PC-9 (cell line): ENCODE measurements around the gene LMOD3. TPM values are rescaled to one million over a fixed set of nuclear protein-coding genes. Genes with fewer than 3 reads are reported as not detected.

ENCODE experiments used
- Bru-seq: library from RNA; stranded (reverse); fragments of 400-500 nt; gene quantifications from one replicate; lab custom pipeline; 2021; lab: Mats Ljungman, UMichigan
- BruChase-seq, 2 experiments: library from RNA; stranded (reverse); fragments of 400-500 nt; gene quantifications; one replicate each; lab custom pipeline; 2021; lab: Mats Ljungman, UMichigan
- BruUV-seq: library from RNA; stranded (reverse); fragments of 400-500 nt; replicated peaks from 2 replicates; lab custom pipeline; 2021; lab: Mats Ljungman, UMichigan
- CTCF ChIA-PET: fragments of 300-600 bp; sonication (Branson Sonifier 250); formaldehyde crosslinking; loops from one replicate; lab custom pipeline; 2022; ENCODE audit warnings: antibody characterized with exemption; lab: Charles Lee
- POLR2A ChIA-PET: fragments of 300-600 bp; sonication (Branson Sonifier 250); formaldehyde crosslinking; loops from one replicate; lab custom pipeline; 2022; ENCODE audit warnings: antibody characterized with exemption; ENCODE audit not compliant: unreplicated experiment; lab: Charles Lee
- DNase-seq, 2 experiments: peaks; one replicate each; pipeline versions ENCODE4 v3.0.0 to v3.0.0-alpha.2; 2015 to 2022; ENCODE audit warnings: mixed read lengths in 1 of 2
- H2AFZ ChIP-seq: fragments of 200-600 bp; sonication (generic); 2 replicates; pipeline ENCODE4 v1.8.1; 2017; ENCODE audit warnings: antibody characterized with exemption
- H3F3A ChIP-seq: fragments of 200-600 bp; sonication (generic); 2 replicates; pipeline ENCODE4 v1.8.1; 2017; ENCODE audit warnings: antibody characterized with exemption, mild to moderate bottlenecking, low read depth; ENCODE audit not compliant: insufficient read depth
- H3K27ac ChIP-seq: fragments of 200-600 bp; sonication (generic); 2 replicates; pipeline ENCODE4 v1.6.1; 2016; ENCODE audit warnings: mixed run types
- H3K27me3 ChIP-seq: fragments of 200-600 bp; sonication (generic); 2 replicates; pipeline ENCODE4 v1.6.1; 2016; ENCODE audit warnings: low read depth, mixed run types; ENCODE audit not compliant: insufficient read depth
- H3K36me3 ChIP-seq: fragments of 200-600 bp; sonication (generic); 2 replicates; pipeline ENCODE4 v1.6.1; 2016; ENCODE audit warnings: low read depth, mixed run types
- H3K4me1 ChIP-seq: fragments of 200-600 bp; sonication (generic); replicated peaks from 2 replicates; pipeline ENCODE4 v1.6.1; 2016; ENCODE audit warnings: mixed run types; ENCODE audit not compliant: insufficient read depth
- H3K4me2 ChIP-seq: fragments of 200-600 bp; sonication (generic); 2 replicates; pipeline ENCODE4 v1.6.1; 2017; ENCODE audit warnings: mixed run types
- H3K4me3 ChIP-seq: fragments of 200-600 bp; sonication (generic); 2 replicates; pipeline ENCODE4 v1.6.1; 2016; ENCODE audit warnings: mixed run types
- H3K79me2 ChIP-seq: fragments of 200-600 bp; sonication (generic); 2 replicates; pipeline ENCODE4 v1.6.1; 2017; ENCODE audit warnings: low read depth, mixed run types
- H3K9me2 ChIP-seq: fragments of 200-600 bp; sonication (generic); 2 replicates; pipeline ENCODE4 v1.8.1; 2017; ENCODE audit warnings: mild to moderate bottlenecking; ENCODE audit not compliant: insufficient read depth
- H3K9me3 ChIP-seq: fragments of 200-600 bp; sonication (generic); 2 replicates; pipeline ENCODE4 v1.8.1; 2016; ENCODE audit warnings: low read depth; ENCODE audit not compliant: insufficient read depth
- H4K20me1 ChIP-seq: fragments of 200-600 bp; sonication (generic); 2 replicates; pipeline ENCODE4 v1.8.1; 2017; ENCODE audit not compliant: insufficient read depth
- CTCF ChIP-seq: fragments of 200-600 bp; sonication (generic); conservative IDR thresholded peaks from 2 replicates; pipeline ENCODE4 v1.6.1; 2017; ENCODE audit warnings: mixed run types, antibody characterized with exemption, mild to moderate bottlenecking, moderate library complexity
- EZH2 ChIP-seq: fragments of 200-600 bp; sonication (generic); IDR thresholded peaks from 2 replicates; pipeline ENCODE4 v1.8.0; 2017; ENCODE audit warnings: antibody characterized with exemption, low read depth
- intact Hi-C: fragments of 100-400 bp; cut with micrococcal nuclease; formaldehyde crosslinking; loops from one replicate; pipeline ENCODE4 v1.10.0; 2022; ENCODE audit not compliant: unreplicated experiment
- long read RNA-seq: library from polyadenylated mRNA; stranded (forward); transcript quantifications from one replicate; pipeline ENCODE4 v2.0.0, GENCODE V29; 2022
- total RNA-seq: library from RNA; stranded (reverse); gene quantifications from 2 replicates; pipeline ENCODE4 v1.2.3, GENCODE V29; 2021

The LMOD3 gene
- not detected in 2 replicates for total RNA-seq
- percentile 5 among the genes with signal in this experiment for Bru-seq, nascent RNA
- BruChase-seq, experiment 1, labeled RNA remaining after a 2-hour chase: percentile 4 among the genes with signal in this experiment
- not detected for BruChase-seq, experiment 2, labeled RNA remaining after a 6-hour chase
- long read RNA-seq, partial matches to known transcripts: 0 of 2 reads
- long read RNA-seq, other reads (novel, unspliced or antisense): 2 of 2 reads

- Histone ChIP-seq H3K4me1 (peaks cover 5% of the 10 kb centered on the region), H3K4me2 (no peak within 1 kb of the TSS), H3K79me2 (no peaks in the 10 kb centered on the region), H3K27me3 (no peaks in the 10 kb centered on the region), H2AFZ (peak within 1 kb of the TSS; percentile 63; the same call in 1 of the 2 replicates), H3K4me3 (no peak within 1 kb of the TSS), H3K9me2 (no peaks in the 10 kb centered on the region), H3K27ac (no peak within 1 kb of the TSS), H3F3A (peaks cover 4% of the 10 kb centered on the region; the same call in 1 of the 2 replicates), H3K36me3 (no peaks in the 10 kb centered on the region), H3K9me3 (no peaks in the 10 kb centered on the region), H4K20me1 (no peaks in the 10 kb centered on the region)
- ChIA-PET CTCF (no interaction called here), POLR2A (no interaction called here)
- no peak for DNase-seq
- intact Hi-C loops: loop anchor here (5.0 kb wide), 1 partner anchor 40 kb away; no protein-coding TSS in a partner anchor
- no peak for TF ChIP-seq CTCF
- TF ChIP-seq EZH2: no peak
- no TSS peak for BruUV-seq
These were observed at the start of gene LMOD3 for GRCh38 chr3:69122403-69122802. Gene LMOD3, minus strand, starts transcription at chr3:69122595. Its CDS starts 209 bp downstream, at chr3:69122386.

GRCh38 chr3:69172058-69172457, 49.7 kb upstream of the LMOD3 start:
- H3K4me2 ChIP-seq: no peak overlapping the region
- DNase-seq: no peak
- H3K9me2 ChIP-seq: no peaks in the 10 kb centered on the region
- no TSS peak for BruUV-seq
- no peak overlapping the region for H2AFZ ChIP-seq
- H3K9me3 ChIP-seq: no peaks in the 10 kb centered on the region
- peaks cover 12% of the 10 kb centered on the region for H3K36me3 ChIP-seq
- H3K27me3 ChIP-seq: no peaks in the 10 kb centered on the region
- ChIA-PET CTCF (interaction anchor here (0.6 kb wide), 2 partner anchors 20 to 51 kb away, joined by 3 to 4 read pairs; no protein-coding TSS in a partner anchor), POLR2A (no interaction called here)
- TF ChIP-seq CTCF (no peak), EZH2 (no peak)
- no peaks in the 10 kb centered on the region for H3K4me1 ChIP-seq
- no peak overlapping the region for H3K27ac ChIP-seq
- H4K20me1 ChIP-seq: no peaks in the 10 kb centered on the region
- H3F3A ChIP-seq: no peaks in the 10 kb centered on the region
- no peak overlapping the region for H3K4me3 ChIP-seq
- no peaks in the 10 kb centered on the region for H3K79me2 ChIP-seq
- intact Hi-C loops: no loop called here

GRCh38 chr3:69166446-69166845, 44.1 kb upstream of the LMOD3 start:
- TF ChIP-seq EZH2 (no peak), CTCF (no peak)
- no TSS peak for BruUV-seq
- DNase-seq: no peak
- H3K79me2 ChIP-seq: no peaks in the 10 kb centered on the region
- H3K4me2 ChIP-seq: no peak overlapping the region
- H2AFZ ChIP-seq: no peak overlapping the region
- H3K36me3 ChIP-seq: no peaks in the 10 kb centered on the region; the same call in 1 of the 2 replicates
- no peaks in the 10 kb centered on the region for H3K9me2 ChIP-seq
- H3K4me3 ChIP-seq: no peak overlapping the region
- H4K20me1 ChIP-seq: no peaks in the 10 kb centered on the region
- CTCF ChIA-PET: no interaction called here
- intact Hi-C loops: no loop called here
- H3F3A ChIP-seq: no peaks in the 10 kb centered on the region
- H3K4me1 ChIP-seq: peaks cover 15% of the 10 kb centered on the region; the same call in 1 of the 2 replicates
- no peak overlapping the region for H3K27ac ChIP-seq
- no peaks in the 10 kb centered on the region for H3K27me3 ChIP-seq
- H3K9me3 ChIP-seq: no peaks in the 10 kb centered on the region
- POLR2A ChIA-PET: no interaction called here
